Karpas-422 (cell line): ENCODE measurements around the gene PPT1. TPM values are rescaled to one million over a fixed set of nuclear protein-coding genes. Genes with fewer than 3 reads are reported as not detected.

Source experiments
- DNase-seq: peaks from one replicate; pipeline ENCODE4 v3.0.0-alpha.2; 2015
- H2AFZ ChIP-seq: fragments of 200-600 bp; sonication (generic); 2 replicates; pipeline ENCODE4 v1.6.1; 2014; ENCODE audit warnings: antibody characterized with exemption, low read length, mixed read lengths
- H3K27ac ChIP-seq: fragments of 200-600 bp; sonication (generic); 2 replicates; pipeline ENCODE4 v1.5.1; 2014; ENCODE audit warnings: mild to moderate bottlenecking, low read length, moderate library complexity
- H3K27me3 ChIP-seq: fragments of 200-600 bp; sonication (generic); 2 replicates; pipeline ENCODE4 v1.6.1; 2014; ENCODE audit warnings: low read length, mixed read lengths
- H3K36me3 ChIP-seq: fragments of 200-600 bp; sonication (generic); 2 replicates; pipeline ENCODE4 v1.6.1; 2014; ENCODE audit warnings: low read length, mixed read lengths; ENCODE audit not compliant: insufficient read depth
- H3K4me1 ChIP-seq: fragments of 200-600 bp; sonication (generic); 2 replicates; pipeline ENCODE4 v1.6.1; 2014; ENCODE audit warnings: mild to moderate bottlenecking, low read length, mixed read lengths
- H3K4me2 ChIP-seq: fragments of 200-600 bp; sonication (generic); 2 replicates; pipeline ENCODE4 v1.6.1; 2014; ENCODE audit warnings: low read length, low read depth, mild to moderate bottlenecking; ENCODE audit not compliant: poor library complexity, severe bottlenecking
- H3K4me3 ChIP-seq: fragments of 200-600 bp; sonication (generic); 2 replicates; pipeline ENCODE4 v1.5.1; 2014; ENCODE audit warnings: mild to moderate bottlenecking, antibody characterized with exemption, low read length, mixed read lengths
- H3K79me2 ChIP-seq: fragments of 200-600 bp; sonication (generic); 2 replicates; pipeline ENCODE4 v1.6.1; 2014; ENCODE audit warnings: mild to moderate bottlenecking, low read length, mixed read lengths
- H3K9ac ChIP-seq: fragments of 200-600 bp; sonication (generic); 2 replicates; pipeline ENCODE4 v1.6.0; 2014; ENCODE audit warnings: low read length
- H3K9me2 ChIP-seq: fragments of 200-600 bp; sonication (generic), shearing (Covaris generic); replicated peaks from 2 replicates; pipeline ENCODE4 v1.6.0; 2014; ENCODE audit warnings: mild to moderate bottlenecking, low read length, moderate library complexity; ENCODE audit not compliant: insufficient read depth
- H3K9me3 ChIP-seq: fragments of 300-700, 200-600 bp; sonication (generic); 2 replicates; pipeline ENCODE4 v1.6.1; 2014; ENCODE audit warnings: low read length, mixed read lengths
- H4K20me1 ChIP-seq: fragments of 200-600 bp; sonication (generic); 2 replicates; pipeline ENCODE4 v1.6.1; 2014; ENCODE audit warnings: mild to moderate bottlenecking, antibody characterized with exemption, low read length, low read depth; ENCODE audit not compliant: insufficient read depth
- total RNA-seq: library from RNA; depleted of rRNA; stranded (reverse); fragments of >200 nt; shearing (Covaris generic); gene quantifications from 2 replicates; pipeline ENCODE4 v1.2.3, GENCODE V29; 2014; ENCODE audit warnings: low replicate concordance; rRNA removed

The PPT1 gene
- total RNA-seq, 1 experiment from 2014 or later, result 77.4 TPM

DNA sequence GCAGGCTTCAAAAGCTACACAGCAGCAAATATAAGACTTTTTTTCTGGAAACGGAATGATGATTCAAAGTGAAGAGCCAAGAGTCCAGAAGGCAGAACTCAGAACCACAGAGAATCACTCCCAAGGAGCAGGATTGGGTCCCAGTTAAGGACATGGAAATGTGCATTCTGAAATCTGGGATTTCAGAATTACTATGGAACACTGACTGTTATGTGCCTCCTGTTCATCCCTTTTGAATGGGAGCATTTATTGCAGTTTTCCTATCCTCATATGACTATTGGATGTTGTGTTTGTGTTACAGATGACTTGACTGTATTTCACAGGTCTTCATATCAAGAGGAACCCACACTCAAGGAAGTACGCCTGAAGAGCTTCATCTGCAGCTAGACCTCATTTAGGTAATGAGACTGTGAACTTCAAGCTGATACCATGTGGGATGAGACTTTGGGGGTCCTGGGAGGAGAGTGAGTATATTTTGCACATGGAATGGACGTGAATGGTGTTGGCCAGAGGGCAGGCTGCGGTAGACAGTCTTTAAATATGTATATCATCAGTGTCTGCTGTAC is 73.6 kb downstream of the PPT1 start:
- H3K4me2 ChIP-seq, result no peak overlapping the region
- no peak overlapping the region for H3K4me3 ChIP-seq
- no peak overlapping the region for H3K27ac ChIP-seq
- no peaks in the 10 kb centered on the region for H3K9me3 ChIP-seq
- no peaks in the 10 kb centered on the region for H3K79me2 ChIP-seq
- H2AFZ ChIP-seq, result no peak overlapping the region
- no peaks in the 10 kb centered on the region for H3K4me1 ChIP-seq
- no peaks in the 10 kb centered on the region for H3K9me2 ChIP-seq
- DNase-seq, result no peak
- H3K9ac ChIP-seq, result no peak overlapping the region
- no peaks in the 10 kb centered on the region for H4K20me1 ChIP-seq
- H3K36me3 ChIP-seq, result no peaks in the 10 kb centered on the region
- H3K27me3 ChIP-seq, result no peaks in the 10 kb centered on the region

Other genes starting within 250 kb of the PPT1 start
- 43.6 and 50.3 TPM in 2 replicates for gene TRIT1, start 213.7 kb downstream of the PPT1 start, total RNA-seq
- gene MYCL, start 195.3 kb downstream of the PPT1 start, total RNA-seq, result 1.5 TPM in 2 replicates
- 11.6 and 20.8 TPM in 2 replicates for gene MFSD2A, start 142.1 kb downstream of the PPT1 start, total RNA-seq
- 217 and 229 TPM in 2 replicates for gene CAP1, start 56.5 kb downstream of the PPT1 start, total RNA-seq
- gene RLF, start 64.1 kb upstream of the PPT1 start, total RNA-seq, result 23.7 and 33.5 TPM in 2 replicates
- not detected in 2 replicates for gene TMCO2, start 150.7 kb upstream of the PPT1 start, total RNA-seq
- gene ZMPSTE24, start 161.0 kb upstream of the PPT1 start, total RNA-seq, result 22.0 and 50.9 TPM in 2 replicates
- gene COL9A2, start 220.0 kb upstream of the PPT1 start, total RNA-seq, result 7.9 and 28.2 TPM in 2 replicates